ENCODE measurements around the gene PARP3. TPM values are rescaled to one million over a fixed set of nuclear protein-coding genes. Genes with fewer than 3 reads are reported as not detected.
A peak's percentile ranks its signal among the peaks of the same experiment; 100 is the strongest.

The PARP3 gene
- polyA plus RNA-seq, 2 of the 4 experiments (the other 2 are of a cell fraction) = 7.6 to 11.0 TPM

DNA sequence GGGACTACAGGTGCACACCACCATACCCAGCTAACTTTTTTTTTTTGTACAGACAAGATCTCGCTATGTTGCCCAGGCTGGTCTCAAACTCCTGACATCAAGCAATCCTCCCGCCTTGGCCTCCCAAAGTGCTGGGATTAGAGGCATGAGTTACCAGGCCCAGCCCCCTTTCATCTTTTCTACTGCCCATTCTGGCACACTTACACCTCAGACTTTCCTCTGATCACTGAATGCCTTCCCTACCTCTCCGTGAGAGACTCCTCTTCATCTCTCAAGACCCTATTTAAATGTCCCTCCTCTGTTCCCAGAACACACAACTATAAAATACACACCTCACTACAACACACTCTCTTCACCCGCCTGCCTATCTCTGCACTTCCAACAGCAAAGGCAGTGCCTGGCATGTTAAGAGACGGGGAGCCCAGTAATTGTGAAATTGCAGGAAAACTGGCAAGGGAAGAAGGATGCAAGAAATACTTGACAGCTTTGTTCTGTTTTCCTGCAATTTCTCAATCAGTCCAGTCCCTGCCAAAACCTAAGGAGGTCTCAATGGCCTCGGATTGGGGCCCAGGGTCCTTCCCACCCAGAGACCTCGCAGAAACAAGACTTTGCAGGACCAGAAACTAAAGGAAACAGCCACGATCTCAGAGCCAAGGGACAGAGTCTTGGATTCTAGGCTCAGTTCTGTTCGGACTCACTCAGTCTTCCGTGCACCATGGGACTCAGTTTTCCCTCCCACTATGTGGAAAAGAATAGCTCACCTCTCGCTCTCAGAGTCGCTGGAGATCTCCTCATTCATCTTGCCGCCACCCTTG lies 1.3 kb upstream of the PARP3 start (continued):
- TF ChIP-seq, protein P1, sequence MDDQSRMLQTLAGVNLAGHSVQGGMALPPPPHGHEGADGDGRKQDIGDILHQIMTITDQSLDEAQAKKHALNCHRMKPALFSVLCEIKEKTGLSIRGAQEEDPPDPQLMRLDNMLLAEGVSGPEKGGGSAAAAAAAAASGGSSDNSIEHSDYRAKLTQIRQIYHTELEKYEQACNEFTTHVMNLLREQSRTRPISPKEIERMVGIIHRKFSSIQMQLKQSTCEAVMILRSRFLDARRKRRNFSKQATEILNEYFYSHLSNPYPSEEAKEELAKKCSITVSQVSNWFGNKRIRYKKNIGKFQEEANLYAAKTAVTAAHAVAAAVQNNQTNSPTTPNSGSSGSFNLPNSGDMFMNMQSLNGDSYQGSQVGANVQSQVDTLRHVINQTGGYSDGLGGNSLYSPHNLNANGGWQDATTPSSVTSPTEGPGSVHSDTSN (IDR thresholded peaks at IDR 0.05) = no peak
- TF ChIP-seq PHF8 (IDR thresholded peaks at IDR 0.05; ENCODE audit: borderline replicate concordance, low read depth) = no peak
- TF ChIP-seq FOXS1 (CRISPR knock-in tag; IDR thresholded peaks at IDR 0.05) = no peak

DNA sequence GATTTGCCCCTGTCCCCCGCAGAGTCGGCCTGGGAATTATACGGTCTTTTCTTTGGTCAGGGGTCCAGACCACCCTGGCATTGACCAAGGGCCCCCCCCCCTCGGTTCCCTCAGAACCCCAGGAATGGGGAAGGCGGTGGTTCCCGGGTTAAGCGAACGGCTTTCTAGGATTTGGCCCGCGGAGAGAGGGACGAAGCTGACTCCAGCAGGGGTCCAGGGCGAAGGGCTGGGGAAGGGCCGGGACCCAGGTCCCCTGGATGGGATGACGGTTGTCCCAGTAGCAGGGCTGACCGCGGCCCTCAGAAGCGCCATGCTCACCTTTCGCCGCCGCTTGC lies 733 bp upstream of the PARP3 start:
- peak overlapping the region; percentile 83 to 96 for H3K27ac ChIP-seq
- ChIA-PET POLR2A (interaction anchor here (0.7 to 2.8 kb wide), 6 partner anchors 20 to 54 kb away, joined by 3 to 28 read pairs (median 4); partner anchors contain the start of genes ABHD14A, ABHD14B and RPL29), CTCF (interaction anchor here (0.6 to 5.9 kb wide), 27 partner anchors 9 to 259 kb away, joined by 3 to 59 read pairs (median 4); partner anchors contain the start of genes ABHD14A, ABHD14B, ACY1 and DUSP7)
- FAIRE-seq (no peak), ATAC-seq (no peak; a peak in 1 of 6 replicates), DNase-seq (ENCODE audit: low read depth in 1 of 2, low spot score in 1 of 2) (no peak)
- peak overlapping the region; percentile 92 for H3K4me3 ChIP-seq
- TF ChIP-seq PHF8 (IDR thresholded peaks at IDR 0.05; ENCODE audit: borderline replicate concordance, low read depth) = peak; percentile 59; the same call in 1 of the 2 replicates
- no peak for TF ChIP-seq CBX2 (IDR thresholded peaks at IDR 0.05; ENCODE audit: borderline replicate concordance, low read depth)
- H3K4me2 ChIP-seq = peak overlapping the region; percentile 97
- no CpG with 5 or more reads among the region's 20 CpGs for WGBS (ENCODE audit: missing lambda C conversion rate)
- H3K4me1 ChIP-seq = peaks cover 21% of the 10 kb centered on the region
- no peaks in the 10 kb centered on the region for H3K9me3 ChIP-seq

DNA sequence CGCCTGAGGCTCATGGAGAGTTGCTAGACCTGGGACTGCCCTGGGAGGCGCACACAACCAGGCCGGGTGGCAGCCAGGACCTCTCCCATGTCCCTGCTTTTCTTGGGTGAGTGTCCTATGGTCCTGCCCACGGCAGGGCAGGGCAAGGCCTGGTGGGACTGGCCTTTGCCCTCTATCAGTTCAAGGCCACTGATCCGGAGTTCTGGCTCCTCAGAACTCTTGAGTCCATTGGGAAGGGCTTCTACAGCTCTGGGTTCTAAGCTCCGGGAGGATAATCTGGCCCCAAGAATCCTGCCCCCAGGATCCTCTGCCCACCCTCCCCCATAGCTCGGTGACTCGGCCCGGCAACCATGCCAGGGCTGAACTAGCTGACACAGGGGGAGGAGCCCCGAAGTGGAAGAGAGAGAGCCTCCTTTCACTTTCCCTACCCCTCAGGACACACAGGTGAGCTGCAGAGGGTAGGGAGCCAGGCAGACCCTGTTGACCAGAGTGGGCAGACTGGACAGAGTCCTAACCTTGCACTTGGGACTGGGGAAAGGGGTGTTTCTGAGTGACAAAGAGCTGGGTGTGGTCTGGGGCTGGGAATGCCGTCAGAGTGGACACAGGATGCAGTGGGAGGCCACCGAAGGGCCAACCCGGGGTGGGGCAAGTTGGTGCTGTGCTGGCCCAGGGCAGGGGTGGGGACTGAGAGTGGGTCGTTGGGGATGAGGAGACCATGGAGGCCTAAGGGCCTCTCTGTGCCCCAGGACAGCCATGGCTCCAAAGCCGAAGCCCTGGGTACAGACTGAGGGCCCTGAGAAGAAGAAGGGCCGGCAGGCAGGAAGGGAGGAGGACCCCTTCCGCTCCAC lies 664 bp downstream of the PARP3 start:
- WGBS (ENCODE audit: missing lambda C conversion rate) = 25% methylated on average over 8 of the region's 17 CpGs
- Histone ChIP-seq H3K4me3 (peak overlapping the region; percentile 60), H3K27ac (peak overlapping the region; percentile 97 to 100), H3K4me2 (peak overlapping the region; percentile 100), H3K9me3 (no peaks in the 10 kb centered on the region), H3K4me1 (peaks cover 21% of the 10 kb centered on the region)
- DNase-seq (ENCODE audit: low read depth in 1 of 2, low spot score in 1 of 2) (peak; percentile 60 to 82), FAIRE-seq (no peak), ATAC-seq (peak; percentile 48 to 54)
- TF ChIP-seq POLR2A (IDR thresholded peaks at IDR 0.05; ENCODE audit: low read length) (peak; percentile 36), CHD2 (IDR thresholded peaks at IDR 0.05; ENCODE audit: low read length, partially characterized antibody) (no peak)
- TF ChIP-seq, protein P2, sequence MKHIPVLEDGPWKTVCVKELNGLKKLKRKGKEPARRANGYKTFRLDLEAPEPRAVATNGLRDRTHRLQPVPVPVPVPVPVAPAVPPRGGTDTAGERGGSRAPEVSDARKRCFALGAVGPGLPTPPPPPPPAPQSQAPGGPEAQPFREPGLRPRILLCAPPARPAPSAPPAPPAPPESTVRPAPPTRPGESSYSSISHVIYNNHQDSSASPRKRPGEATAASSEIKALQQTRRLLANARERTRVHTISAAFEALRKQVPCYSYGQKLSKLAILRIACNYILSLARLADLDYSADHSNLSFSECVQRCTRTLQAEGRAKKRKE (CRISPR knock-in tag; IDR thresholded peaks at IDR 0.05; ENCODE audit: low read depth) = no peak
- TF ChIP-seq, protein P3, sequence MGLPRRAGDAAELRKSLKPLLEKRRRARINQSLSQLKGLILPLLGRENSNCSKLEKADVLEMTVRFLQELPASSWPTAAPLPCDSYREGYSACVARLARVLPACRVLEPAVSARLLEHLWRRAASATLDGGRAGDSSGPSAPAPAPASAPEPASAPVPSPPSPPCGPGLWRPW (IDR thresholded peaks at IDR 0.05) = no peak
- TF ChIP-seq, protein P4, sequence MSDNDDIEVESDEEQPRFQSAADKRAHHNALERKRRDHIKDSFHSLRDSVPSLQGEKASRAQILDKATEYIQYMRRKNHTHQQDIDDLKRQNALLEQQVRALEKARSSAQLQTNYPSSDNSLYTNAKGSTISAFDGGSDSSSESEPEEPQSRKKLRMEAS (IDR thresholded peaks at IDR 0.05) = no peak
- ChIA-PET CTCF (interaction anchor here (0.7 to 5.9 kb wide), 21 partner anchors 8 to 649 kb away, joined by 3 to 59 read pairs (median 5); partner anchors contain the start of genes ABHD14A, ABHD14B, ACY1 and DUSP7), POLR2A (interaction anchor here (0.7 to 2.8 kb wide), 5 partner anchors 27 to 53 kb away, joined by 3 to 28 read pairs (median 6); partner anchors contain the start of genes ABHD14A, ABHD14B and RPL29)

DNA sequence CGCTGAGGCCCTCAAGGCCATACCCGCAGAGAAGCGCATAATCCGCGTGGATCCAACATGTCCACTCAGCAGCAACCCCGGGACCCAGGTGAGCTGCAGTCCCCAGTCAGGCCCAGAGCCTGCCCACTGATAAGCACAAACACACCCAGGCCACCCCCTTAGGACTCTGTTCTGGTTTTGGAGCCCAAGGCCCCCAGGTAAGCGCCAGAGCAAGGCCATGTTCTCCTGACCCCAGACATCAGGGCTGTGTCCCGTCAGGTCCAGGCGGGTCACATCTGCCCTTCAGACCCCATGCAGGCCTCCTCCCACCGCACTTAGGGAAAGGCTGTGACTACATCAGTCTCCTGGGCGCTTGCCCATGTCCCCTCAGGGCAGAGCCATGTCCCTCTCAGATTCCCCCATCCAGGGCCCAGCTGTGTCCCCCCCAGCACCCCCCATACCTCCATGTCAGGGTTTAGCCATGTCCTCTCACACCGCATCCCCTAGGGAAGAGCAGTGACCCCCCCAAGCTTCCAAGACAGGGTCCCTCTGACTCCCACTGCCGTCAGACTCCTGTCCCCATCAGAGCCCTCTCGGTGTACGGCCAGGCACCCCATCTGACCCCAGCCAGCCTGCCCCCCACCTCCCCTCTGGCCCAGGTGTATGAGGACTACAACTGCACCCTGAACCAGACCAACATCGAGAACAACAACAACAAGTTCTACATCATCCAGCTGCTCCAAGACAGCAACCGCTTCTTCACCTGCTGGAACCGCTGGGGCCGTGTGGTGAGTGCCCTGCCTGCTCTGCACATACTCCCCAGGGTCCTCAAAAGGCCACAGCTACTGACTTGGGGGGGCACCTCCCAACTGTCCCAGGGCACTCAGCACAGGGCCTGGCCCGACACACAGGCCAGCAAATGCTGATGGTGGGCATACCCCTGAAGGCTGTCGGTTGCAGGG lies 1.6 kb downstream of the PARP3 start:
- POLR2A ChIA-PET = interaction anchor here (0.7 to 2.8 kb wide), 5 partner anchors 26 to 52 kb away, joined by 3 to 28 read pairs (median 6); partner anchors contain the start of genes ABHD14A, ABHD14B and RPL29
- WGBS (ENCODE audit: missing lambda C conversion rate) = 98% methylated on average over 9 of the region's 21 CpGs
- no peak for FAIRE-seq

More for the DNA sequence above, 1.6 kb downstream of the PARP3 start:
- Histone ChIP-seq H3K4me3 (no peak overlapping the region), H3K4me2 (peak overlapping the region; percentile 100), H3K4me1 (peaks cover 21% of the 10 kb centered on the region), H3K9me3 (no peaks in the 10 kb centered on the region), H3K27ac (peak overlapping the region; percentile 97 to 100)
- DNase-seq (ENCODE audit: low read depth in 1 of 2, low spot score in 1 of 2) = no peak
- CTCF ChIA-PET = interaction anchor here (1.3 to 5.9 kb wide), 6 partner anchors 10 to 30 kb away, joined by 3 to 59 read pairs (median 17); partner anchors contain the start of genes ABHD14A, ABHD14B and PCBP4
- no peak for ATAC-seq
- TF ChIP-seq, protein P5, sequence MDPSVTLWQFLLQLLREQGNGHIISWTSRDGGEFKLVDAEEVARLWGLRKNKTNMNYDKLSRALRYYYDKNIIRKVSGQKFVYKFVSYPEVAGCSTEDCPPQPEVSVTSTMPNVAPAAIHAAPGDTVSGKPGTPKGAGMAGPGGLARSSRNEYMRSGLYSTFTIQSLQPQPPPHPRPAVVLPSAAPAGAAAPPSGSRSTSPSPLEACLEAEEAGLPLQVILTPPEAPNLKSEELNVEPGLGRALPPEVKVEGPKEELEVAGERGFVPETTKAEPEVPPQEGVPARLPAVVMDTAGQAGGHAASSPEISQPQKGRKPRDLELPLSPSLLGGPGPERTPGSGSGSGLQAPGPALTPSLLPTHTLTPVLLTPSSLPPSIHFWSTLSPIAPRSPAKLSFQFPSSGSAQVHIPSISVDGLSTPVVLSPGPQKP (IDR thresholded peaks at IDR 0.05; ENCODE audit: low read depth, low read length) = no peak
- TF ChIP-seq CHD4 (IDR thresholded peaks at IDR 0.05; ENCODE audit: borderline replicate concordance) (no peak), HDAC2 (IDR thresholded peaks at IDR 0.05) (no peak), KDM5A (IDR thresholded peaks at IDR 0.05) (no peak), CBX8 (IDR thresholded peaks at IDR 0.05) (no peak), ZFP36 (IDR thresholded peaks at IDR 0.05; ENCODE audit: borderline replicate concordance, partially characterized antibody) (no peak), RCOR1 (IDR thresholded peaks at IDR 0.05; ENCODE audit: low read depth, low read length) (no peak), HOXB13 (CRISPR knock-in tag; IDR thresholded peaks at IDR 0.05; ENCODE audit: low read depth) (no peak), TP53 (CRISPR knock-in tag; IDR thresholded peaks at IDR 0.05) (no peak), HOXA7 (CRISPR knock-in tag; IDR thresholded peaks at IDR 0.05) (no peak), RAD21 (conservative IDR thresholded peaks at IDR 0.05 in 1 of 2, IDR thresholded peaks at IDR 0.05 in 1 of 2) (no peak), MAZ (IDR thresholded peaks at IDR 0.05; ENCODE audit: borderline replicate concordance, low read depth, low read length) (no peak)
- TF ChIP-seq, protein P3 (IDR thresholded peaks at IDR 0.05) = no peak

Measured in A549 (cell line).